NCI-H1694 treated with DMSO at 0.1 percent for 48 hours (cell line): ENCODE results near the gene GPT2.

Experiments used
- DNase-seq: peaks from one replicate; lab custom pipeline; 2025; lab: John Stamatoyannopoulos, UW

GPT2 gene

DNA sequence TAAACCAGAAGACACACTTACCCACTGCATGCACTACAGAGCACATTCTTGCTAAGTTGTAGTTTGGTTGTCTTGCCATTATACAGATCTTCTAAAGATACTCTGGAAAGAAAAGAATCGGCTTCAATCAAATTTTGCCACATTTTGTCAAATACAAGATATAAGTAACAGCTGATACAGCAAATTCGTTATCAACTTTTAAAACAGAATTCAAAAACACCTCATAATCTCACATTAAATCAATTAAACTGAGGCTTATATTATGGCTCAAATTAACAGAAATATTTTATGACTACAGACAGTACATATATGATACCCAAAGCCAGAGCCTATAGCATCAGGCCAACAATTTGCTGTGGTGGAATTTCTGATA is 83.9 kb downstream of the GPT2 start:
- no peak for DNase-seq

DNA sequence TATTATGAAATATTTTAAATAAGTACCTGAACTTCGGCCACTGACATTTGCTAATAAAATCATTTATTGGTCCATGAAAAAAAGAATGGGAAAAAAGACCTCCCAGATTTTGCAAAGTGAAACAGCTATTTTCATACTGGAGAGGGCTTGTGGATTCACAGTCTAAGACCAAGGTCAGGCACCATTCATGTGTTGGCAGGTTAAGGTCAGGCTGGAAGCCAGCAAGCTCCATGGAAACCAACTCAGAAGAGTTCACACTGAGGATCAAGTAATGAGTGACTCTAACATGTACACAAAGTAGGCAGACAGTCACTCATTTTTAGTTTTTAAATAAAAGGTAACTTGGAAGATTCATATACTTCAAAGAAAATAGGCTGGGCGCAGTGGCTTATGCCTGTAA is 85.9 kb downstream of the GPT2 start:
- DNase-seq: no peak

- DNase-seq: no peak
Measured at GRCh38 chr16:46971271-46971670, 87.1 kb downstream of the GPT2 start.

GRCh38 chr16:46972429-46973206 is 88.5 kb downstream of the GPT2 start:
- DNase-seq: no peak

GRCh38 chr16:46973207-46973995 is 89.2 kb downstream of the GPT2 start, which contains the start of gene DNAJA2:
Gene DNAJA2, minus strand, starts transcription at chr16:46973674. Its CDS starts 102 bp downstream, at chr16:46973572.
- peak; percentile 61 for DNase-seq

GRCh38 chr16:46973996-46974324 is 89.8 kb downstream of the GPT2 start:
- peak; percentile 61 for DNase-seq

DNA sequence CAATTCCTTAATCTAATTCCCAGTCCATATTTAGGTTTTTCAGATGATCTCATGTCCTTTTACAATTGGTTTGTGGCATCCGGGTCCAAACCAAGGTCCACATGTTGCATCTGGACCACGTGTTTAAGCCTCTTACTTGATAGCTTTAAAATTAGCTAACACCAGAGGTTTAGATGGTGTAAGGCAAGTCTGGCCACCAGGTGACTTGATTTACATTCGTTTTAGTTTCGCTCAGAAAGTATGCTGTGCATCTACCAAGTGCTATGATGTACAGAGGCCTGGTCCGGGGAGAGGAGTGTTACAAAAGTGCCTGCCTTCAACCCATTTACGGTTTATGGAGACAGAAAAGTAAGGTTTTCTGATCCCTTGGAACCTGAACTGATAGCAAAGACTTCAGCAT is 90.2 kb downstream of the GPT2 start:
- no peak for DNase-seq

DNA sequence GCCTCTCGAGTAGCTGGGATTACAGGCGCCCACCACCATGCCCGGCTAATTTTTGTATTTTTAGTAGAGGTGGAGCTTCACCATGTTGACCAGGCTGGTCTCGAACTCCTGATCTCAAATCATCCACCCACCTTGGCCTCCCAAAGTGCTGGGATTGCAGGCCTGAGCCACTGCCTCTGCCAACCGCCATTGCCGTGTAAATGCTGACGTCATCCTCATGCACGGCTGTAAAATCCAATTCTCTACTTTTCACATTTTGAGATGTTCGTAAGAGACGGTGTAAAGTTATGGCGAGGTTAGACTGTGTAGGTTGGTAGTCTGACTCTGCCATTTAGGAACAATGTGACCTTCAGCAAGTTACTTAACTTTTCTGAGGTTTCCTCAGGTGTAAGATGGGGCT is 91.0 kb downstream of the GPT2 start:
- DNase-seq: no peak

DNA sequence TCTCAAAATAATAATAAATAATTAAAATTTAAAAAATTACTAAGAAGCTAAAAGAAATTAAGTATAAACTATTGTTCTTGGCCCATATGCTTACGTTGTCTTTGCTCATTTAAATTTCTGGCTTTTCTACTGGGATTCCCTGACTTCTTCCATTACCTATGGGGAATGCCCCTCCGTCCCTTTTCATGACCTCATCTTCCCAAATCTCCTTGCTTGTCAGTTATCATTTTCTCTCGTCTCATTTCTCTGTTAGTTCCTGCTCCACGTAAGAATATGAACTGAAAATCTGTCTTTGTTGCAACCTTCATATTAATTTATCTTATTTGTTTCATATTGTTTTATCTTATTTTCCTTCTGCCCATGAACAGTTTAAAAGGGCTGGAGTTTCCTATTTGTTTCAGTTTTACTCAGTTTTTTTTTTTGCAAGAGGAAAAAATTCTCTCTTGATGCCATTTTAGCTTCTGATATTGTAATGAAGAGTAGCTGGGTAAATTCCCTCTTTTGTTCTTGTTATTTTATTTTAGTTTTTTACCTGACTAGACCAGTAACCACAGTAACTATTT is 91.8 kb downstream of the GPT2 start:
- DNase-seq: no peak

GRCh38 chr16:46976550-46976949 is 92.4 kb downstream of the GPT2 start:
- no peak for DNase-seq
